Sciatic nerve (tissue), 2 donors: ENCODE data around the gene BHLHA15. TPM values are rescaled to one million over a fixed set of nuclear protein-coding genes. Genes with fewer than 3 reads are reported as not detected.

Experiments used
- ATAC-seq: fragments of 200-7000 bp; cut with Tn5 transposase; one replicate; pipeline ENCODE4 v1.9.1; 2020; ENCODE audit warnings: mild to moderate bottlenecking, moderate library complexity
- DNase-seq: peaks from one replicate; pipeline ENCODE4 v3.0.0-alpha.2; 2020; ENCODE audit warnings: low spot score
- intact Hi-C: fragments of 100-400 bp; cut with DNase I; formaldehyde crosslinking; loops from one replicate; pipeline ENCODE4 v1.14.2; 2022
- total RNA-seq: library from RNA; stranded (reverse); fragmentation: NEBNext Ultra II Directional; extraction: Animal tissue kit (Norgen Biotek cat#: 25700); gene quantifications from one replicate; pipeline ENCODE4 v1.2.1, GENCODE V29; 2021
- donor health status: DM: no; HTN: no; CAD: no.
- donor health status: DM: no; HTN: no; CAD: no.

Gene BHLHA15
- total RNA-seq, 1 donor from 2014 or later, result not detected

DNA sequence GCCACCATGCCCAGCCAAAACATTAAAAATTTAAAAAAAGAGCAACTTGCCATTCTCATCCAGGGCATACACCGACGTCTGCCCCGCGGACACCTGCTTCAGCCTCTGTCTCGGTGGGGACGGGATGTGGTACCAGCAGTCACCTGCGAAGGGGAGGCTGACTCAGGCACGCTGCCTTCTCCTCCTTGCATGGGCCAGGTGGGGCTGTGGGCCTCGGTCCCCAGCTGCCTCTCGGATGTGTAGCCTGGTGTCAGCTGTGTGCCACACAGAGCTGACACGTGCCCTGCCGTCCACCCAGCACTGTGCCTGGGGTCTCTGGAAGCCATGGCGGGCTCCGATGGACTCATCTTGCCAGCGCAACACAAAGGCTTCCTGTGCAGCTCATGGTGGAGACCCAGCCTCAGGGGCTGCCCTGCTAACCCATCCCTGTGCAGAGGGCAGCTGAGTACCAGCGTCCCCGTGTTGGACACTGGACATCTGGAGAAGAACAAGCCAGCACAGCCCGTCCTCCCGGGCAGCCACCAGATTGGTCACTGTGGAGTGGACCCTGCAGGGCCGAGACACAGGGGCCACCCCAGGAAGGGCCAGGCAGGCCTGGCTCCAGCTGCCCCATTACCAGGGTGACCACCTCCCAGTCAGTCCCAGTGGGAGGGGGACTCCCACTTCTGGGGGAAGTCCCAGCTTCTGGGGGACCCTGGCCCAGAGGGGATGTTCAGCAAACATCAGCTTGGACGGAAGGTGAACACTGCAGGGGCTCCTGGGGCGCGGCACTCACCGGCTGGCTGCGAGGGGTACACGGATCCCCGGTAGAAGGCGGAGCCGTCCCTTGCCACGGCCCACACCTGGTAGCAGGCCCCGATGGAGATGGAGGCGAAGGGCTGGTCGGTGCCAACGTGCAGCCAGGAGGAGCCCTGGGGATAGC is 10.6 kb downstream of the BHLHA15 start:
- intact Hi-C loops, result no loop called here
- DNase-seq, result no peak
- no peak for ATAC-seq

- no peak for DNase-seq
- intact Hi-C loops, result no loop called here
- no peak for ATAC-seq
Measured at GRCh38 chr7:98222533-98223195, 11.4 kb downstream of the BHLHA15 start.

DNA sequence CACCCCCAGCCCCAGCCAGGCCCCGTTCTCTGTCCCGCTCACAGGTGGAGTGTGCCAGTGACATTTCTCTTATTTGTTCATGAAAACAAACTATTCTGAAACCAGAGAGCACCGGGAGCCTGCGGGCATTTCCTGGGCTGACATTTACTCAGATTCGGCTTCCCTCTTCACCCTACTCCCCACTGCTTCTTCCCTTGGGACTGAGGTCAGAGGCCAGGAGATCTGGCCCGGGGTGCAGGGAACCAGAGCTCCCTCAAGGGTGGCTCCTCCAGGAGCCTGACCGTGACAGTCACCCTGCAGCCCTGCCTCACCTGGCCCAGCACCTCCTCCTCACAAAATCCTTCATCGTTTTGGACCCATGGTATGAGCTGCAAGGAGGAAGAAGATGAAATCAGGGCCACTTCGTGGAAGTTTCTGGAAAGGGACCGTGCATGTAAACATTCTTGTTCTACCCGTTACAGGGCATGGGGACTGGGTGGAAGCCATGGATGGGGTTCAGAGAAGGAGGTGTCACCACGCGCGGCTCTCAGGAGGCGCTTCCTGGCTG is 12.2 kb downstream of the BHLHA15 start:
- no peak for ATAC-seq
- intact Hi-C loops, result no loop called here
- no peak for DNase-seq

GRCh38 chr7:98223898-98224700 is 12.9 kb downstream of the BHLHA15 start:
- intact Hi-C loops, result no loop called here
- ATAC-seq (no peak), DNase-seq (no peak)

DNA sequence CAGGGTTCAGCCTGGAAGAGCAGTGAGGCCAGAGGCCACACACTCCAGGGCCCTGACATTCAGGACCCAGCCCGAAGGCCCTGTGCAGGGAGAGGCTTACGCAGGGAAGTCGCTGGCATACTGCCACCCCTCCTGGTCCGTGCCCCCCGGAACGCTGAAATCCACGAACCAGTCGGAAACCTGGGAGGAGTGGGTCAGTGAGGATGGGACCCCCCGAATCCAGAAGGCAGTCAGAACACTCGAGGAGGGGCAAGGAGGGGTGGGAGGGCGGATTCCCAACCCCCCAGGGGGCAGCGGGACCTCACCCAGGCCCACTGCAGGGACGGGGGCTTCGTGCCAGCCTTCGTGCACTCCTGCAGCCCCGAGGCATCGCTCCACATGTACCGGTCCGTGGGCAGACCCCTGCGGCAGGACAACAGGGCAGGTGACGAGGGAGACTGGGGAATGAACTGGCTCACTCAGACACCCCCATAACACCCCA is 13.5 kb downstream of the BHLHA15 start:
- DNase-seq (no peak), ATAC-seq (no peak)

GRCh38 chr7:98225913-98226614 is 14.8 kb downstream of the BHLHA15 start:
- DNase-seq (no peak), ATAC-seq (no peak)
- intact Hi-C loops, result no loop called here

More for the DNA sequence above, 13.5 kb downstream of the BHLHA15 start:
- intact Hi-C loops, result no loop called here

DNA sequence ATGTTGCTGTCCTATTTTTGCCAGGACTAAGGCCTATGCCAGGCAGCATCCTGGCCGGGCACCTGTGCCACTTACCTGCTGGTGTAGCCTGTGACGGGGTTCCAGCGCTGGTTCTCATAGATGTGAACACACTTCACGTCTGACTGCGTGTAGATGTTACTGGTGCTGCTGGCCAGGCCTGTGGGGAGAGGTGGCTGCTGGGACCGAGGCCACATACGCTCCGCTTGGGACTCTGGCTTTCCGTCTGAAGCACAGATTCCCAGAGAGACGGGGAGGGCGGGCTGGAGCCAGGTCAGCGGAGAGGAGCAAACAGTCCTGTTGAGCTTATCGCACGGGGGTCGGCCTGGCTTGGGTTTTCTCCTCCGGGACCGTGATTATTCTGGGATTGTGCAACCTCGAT is 16.7 kb downstream of the BHLHA15 start:
- DNase-seq (no peak), ATAC-seq (no peak)
- intact Hi-C loops, result no loop called here

DNA sequence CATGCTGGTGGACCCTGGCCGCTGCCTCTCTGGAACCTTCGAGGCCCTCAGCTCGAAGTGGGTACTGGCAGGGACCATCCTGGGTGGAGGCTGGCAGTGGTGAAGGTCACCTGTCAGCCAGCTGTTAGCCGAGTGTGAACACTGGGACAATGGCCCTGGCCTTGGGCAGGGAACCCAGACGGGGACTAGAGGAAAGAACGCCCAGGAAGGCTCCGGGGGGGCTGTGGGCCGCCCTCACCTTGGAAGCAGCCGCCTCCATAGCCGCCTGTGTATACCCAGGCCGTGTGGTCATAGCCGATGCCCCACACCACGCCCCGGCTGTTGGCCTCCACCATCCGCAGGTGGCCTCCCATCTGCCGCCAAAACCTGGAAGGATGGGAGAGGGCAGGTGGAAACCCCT is 17.6 kb downstream of the BHLHA15 start:
- intact Hi-C loops, result no loop called here
- ATAC-seq, result no peak
- DNase-seq, result no peak

DNA sequence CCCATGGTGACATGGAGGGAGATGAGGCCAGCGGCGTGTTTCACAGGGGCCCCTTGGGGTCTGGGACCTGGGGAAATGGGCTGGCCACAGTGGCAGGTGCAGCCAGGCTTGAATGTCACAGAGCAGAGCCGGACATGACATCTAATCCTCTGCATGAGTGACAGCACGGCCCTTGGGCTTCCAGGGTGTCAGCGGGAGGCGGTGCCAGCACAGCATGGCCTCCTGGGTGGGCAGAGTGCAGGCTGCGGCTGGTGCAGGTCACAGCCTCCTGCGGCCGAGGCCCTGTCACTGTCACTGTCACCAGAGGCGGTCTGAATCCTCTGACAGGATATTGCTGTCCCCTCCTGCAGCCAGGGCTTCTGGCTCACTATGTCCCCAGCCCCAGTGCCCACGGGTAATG is 18.2 kb downstream of the BHLHA15 start:
- intact Hi-C loops, result no loop called here
- ATAC-seq, result no peak
- DNase-seq, result no peak

GRCh38 chr7:98229991-98230745 is 18.9 kb downstream of the BHLHA15 start:
- intact Hi-C loops, result no loop called here

GRCh38 chr7:98230746-98231471 is 19.7 kb downstream of the BHLHA15 start:
- DNase-seq (no peak), ATAC-seq (peak; percentile 16)
- intact Hi-C loops, result no loop called here

More at GRCh38 chr7:98229991-98230745, 18.9 kb downstream of the BHLHA15 start:
- ATAC-seq, result no peak
- DNase-seq, result no peak

DNA sequence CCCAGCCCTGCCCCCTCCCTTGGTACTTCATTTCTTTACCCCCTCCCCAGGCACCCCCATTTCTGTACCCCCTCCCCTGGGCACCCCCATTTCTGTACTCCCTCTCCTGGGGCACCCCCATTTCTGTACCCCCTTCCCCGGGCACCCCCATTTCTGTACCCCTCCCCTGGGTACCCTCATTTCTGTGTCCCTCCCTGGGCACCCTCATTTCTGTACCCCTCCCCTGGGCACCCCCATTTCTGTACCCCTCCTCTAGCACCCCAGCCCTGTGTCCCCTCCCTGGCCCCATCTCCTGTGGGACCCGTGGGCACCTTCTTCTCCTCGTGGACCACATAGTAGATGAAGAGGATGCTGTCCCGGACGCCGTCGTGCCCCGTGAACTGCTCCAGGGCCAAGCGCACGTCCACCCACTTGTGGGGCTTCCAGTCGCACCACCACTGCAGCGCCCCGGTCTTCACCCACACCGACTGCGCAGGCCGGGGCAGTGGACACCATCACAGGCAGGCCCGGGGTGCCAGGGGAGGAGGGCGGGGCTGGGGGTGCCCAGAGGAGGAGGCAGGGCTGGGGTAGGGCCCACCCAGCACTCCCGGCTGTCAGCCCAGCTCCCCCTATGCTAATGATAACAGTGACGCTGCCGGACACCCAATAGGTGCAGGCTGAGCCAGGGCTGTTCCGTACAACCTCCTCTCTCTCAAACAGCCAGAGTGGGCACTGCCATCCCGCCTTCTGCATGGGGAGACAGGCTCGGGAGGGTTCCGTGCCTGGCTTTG is 20.4 kb downstream of the BHLHA15 start:
- ATAC-seq (no peak), DNase-seq (no peak)
- intact Hi-C loops, result no loop called here

DNA sequence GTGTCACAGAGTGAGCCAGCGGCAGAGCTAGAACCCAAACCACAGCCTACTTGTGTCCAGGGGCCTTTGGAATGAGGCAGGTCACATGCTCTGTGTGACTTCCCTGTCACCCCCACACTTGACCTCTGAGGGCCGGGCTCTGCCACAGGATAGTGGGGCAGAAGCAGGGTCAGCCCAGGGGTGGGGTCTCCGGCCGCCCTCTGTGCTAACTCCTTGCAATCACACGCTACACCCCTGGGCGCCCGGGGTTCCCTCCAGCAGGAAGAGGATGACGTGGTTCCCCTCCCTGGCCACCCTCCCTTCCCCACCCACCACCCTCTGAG is 21.0 kb downstream of the BHLHA15 start:
- no peak for DNase-seq
- ATAC-seq, result no peak
- intact Hi-C loops, result no loop called here

- ATAC-seq, result no peak
- intact Hi-C loops, result no loop called here
- DNase-seq, result no peak
Measured at GRCh38 chr7:98232799-98233198, 21.6 kb downstream of the BHLHA15 start.

DNA sequence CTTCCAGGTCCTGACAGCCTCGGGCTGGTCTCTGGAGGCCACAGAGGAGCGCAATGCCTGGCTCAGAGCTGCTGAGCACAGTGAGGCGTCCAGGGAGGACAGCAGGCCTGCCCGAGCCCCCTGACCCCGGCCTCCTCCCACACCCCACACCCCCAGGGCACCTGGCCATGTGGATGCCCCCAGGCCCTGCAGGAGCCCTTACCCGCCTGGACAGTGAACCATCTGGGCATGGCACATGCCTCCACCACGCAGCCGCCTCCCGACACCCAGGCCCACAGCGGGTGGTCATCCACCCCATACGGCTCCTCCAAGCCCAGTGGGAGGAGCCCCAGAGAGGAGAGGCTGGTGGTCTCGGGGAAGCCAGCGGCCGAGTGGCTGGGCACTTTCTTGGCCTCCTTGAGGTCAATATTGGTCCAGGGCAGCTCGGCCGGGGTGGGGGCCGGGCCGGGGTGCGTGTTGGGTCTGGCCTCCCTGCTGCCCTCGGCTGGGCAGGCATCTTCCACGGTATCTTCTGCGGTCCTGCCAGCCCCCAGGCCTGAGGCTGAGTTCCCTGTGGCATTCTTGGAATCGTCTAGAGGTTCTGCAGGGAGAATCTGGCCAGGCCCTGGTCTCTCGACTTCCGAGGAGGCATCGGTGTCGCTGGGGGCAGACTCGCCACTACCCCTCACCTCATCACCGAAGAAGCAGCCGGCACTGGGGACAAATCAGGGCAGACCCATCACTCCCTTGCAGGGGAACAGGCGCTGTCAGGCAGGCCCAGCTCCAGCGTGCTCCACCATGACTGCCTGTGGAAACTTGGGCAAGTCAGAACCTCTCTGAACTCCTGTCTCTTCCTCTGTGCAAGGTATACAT is 22.2 kb downstream of the BHLHA15 start:
- ATAC-seq, result no peak
- no peak for DNase-seq
- intact Hi-C loops, result no loop called here
